Measurements from ENCODE around the gene THRB.

DNA sequence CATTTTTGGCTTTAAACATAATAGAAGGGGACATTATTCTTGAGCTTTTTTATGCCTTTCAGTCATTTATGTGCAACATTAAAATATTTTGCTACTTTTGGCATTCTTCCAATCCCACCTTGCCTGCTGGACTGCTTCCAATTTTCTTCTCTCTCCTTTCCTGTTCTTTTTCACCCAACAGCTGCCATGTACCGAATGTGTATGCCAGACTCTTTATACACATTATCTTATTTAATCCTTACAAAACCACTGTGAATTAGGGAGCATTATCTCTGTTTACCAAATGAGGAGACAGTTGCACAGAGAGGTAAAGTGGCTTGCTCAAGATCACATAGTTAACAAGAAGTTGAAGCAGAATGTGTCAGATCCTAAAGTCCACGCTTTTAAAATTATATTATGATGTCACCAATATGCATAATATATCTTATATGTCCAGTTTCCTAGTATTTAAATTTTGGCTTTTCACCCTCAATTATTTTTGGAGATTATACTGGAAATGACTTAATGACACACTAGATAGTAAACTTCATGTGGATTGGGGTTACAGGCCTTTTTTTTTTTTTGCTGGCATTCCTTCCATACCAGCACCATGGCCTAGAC, 231.5 kb downstream of the THRB start:
- TF ChIP-seq, protein P1, sequence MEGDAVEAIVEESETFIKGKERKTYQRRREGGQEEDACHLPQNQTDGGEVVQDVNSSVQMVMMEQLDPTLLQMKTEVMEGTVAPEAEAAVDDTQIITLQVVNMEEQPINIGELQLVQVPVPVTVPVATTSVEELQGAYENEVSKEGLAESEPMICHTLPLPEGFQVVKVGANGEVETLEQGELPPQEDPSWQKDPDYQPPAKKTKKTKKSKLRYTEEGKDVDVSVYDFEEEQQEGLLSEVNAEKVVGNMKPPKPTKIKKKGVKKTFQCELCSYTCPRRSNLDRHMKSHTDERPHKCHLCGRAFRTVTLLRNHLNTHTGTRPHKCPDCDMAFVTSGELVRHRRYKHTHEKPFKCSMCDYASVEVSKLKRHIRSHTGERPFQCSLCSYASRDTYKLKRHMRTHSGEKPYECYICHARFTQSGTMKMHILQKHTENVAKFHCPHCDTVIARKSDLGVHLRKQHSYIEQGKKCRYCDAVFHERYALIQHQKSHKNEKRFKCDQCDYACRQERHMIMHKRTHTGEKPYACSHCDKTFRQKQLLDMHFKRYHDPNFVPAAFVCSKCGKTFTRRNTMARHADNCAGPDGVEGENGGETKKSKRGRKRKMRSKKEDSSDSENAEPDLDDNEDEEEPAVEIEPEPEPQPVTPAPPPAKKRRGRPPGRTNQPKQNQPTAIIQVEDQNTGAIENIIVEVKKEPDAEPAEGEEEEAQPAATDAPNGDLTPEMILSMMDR (IDR thresholded peaks at IDR 0.05; ENCODE audit: extremely low read depth in 1 of 2, insufficient read depth in 1 of 2, low read depth in 1 of 2, low read length in 2 of 2): no peak
- TF ChIP-seq POLR2A (IDR thresholded peaks at IDR 0.05; ENCODE audit: low read depth, low read length) (no peak), POLR2AphosphoS5 (IDR thresholded peaks at IDR 0.05; ENCODE audit: insufficient read depth, low read depth, low read length) (no peak), EZH2 (IDR thresholded peaks at IDR 0.05; ENCODE audit: borderline replicate concordance, low read depth, low read length, severe bottlenecking) (no peak), GATA2 (IDR thresholded peaks at IDR 0.05; ENCODE audit: insufficient read depth, insufficient read length, low read depth, low read length) (no peak), JUN (IDR thresholded peaks at IDR 0.05; ENCODE audit: borderline replicate concordance, insufficient read depth, insufficient read length, low read depth) (no peak), MYC (IDR thresholded peaks at IDR 0.05; ENCODE audit: low read depth, low read length) (no peak), FOS (IDR thresholded peaks at IDR 0.05; ENCODE audit: borderline replicate concordance, insufficient read depth, low read length) (no peak)
- TF ChIP-seq, protein P2, sequence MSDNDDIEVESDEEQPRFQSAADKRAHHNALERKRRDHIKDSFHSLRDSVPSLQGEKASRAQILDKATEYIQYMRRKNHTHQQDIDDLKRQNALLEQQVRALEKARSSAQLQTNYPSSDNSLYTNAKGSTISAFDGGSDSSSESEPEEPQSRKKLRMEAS (IDR thresholded peaks at IDR 0.05; ENCODE audit: insufficient read depth, insufficient read length): no peak

Measured in endothelial cell of umbilical vein (primary cell).